ENCODE measurements around the gene VSIG1. TPM values are rescaled to one million over a fixed set of nuclear protein-coding genes. Genes with fewer than 3 reads are reported as not detected.

The VSIG1 gene
- total RNA-seq, 1 experiment from 2014 or later = 1.5 TPM

DNA sequence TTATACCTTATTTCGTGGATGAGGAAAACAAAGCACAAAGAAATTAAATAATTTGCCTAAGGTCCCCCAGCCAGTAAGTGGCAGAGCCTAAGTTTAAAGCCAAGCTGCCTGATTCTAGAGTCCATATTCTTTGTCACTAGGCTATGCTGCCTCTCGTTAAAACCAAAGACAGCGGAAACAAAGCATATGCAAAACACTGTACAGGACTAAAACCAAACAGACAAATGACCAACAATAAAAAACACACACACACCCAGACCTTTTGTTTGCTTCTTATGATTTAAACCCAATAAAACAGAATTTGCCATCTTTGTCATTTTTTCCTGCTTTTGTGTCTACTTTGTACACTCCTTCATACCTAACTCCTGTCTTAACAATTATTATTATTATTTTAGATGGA is 10.1 kb upstream of the VSIG1 start:
- H4K91ac ChIP-seq (ENCODE audit: insufficient read length, low read depth, low read length) = no peak overlapping the region
- Mint-ChIP-seq H3K4me3 (no peak overlapping the region), H3K36me3 (ENCODE audit: insufficient read depth in 1 of 3, low read depth in 3 of 3) (no peaks in the 10 kb centered on the region), H3K27ac (no peak overlapping the region), H3K9me3 (peaks cover 0 to 14% of the 10 kb centered on the region in 2 experiments; a peak in 2 of 5 replicates), H3K27me3 (ENCODE audit: low read depth) (no peaks in the 10 kb centered on the region; the same call in 1 of the 2 replicates), H3K4me1 (peaks cover 5 to 6% of the 10 kb centered on the region in 2 experiments)
- no peak overlapping the region for H2BK120ac ChIP-seq (ENCODE audit: low read depth, low read length, poor library complexity, severe bottlenecking)
- TF ChIP-seq, protein P1, sequence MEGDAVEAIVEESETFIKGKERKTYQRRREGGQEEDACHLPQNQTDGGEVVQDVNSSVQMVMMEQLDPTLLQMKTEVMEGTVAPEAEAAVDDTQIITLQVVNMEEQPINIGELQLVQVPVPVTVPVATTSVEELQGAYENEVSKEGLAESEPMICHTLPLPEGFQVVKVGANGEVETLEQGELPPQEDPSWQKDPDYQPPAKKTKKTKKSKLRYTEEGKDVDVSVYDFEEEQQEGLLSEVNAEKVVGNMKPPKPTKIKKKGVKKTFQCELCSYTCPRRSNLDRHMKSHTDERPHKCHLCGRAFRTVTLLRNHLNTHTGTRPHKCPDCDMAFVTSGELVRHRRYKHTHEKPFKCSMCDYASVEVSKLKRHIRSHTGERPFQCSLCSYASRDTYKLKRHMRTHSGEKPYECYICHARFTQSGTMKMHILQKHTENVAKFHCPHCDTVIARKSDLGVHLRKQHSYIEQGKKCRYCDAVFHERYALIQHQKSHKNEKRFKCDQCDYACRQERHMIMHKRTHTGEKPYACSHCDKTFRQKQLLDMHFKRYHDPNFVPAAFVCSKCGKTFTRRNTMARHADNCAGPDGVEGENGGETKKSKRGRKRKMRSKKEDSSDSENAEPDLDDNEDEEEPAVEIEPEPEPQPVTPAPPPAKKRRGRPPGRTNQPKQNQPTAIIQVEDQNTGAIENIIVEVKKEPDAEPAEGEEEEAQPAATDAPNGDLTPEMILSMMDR (conservative IDR thresholded peaks at IDR 0.05) = no peak
- no peaks in the 10 kb centered on the region for H4K20me1 ChIP-seq (ENCODE audit: control insufficient read depth, insufficient read depth, insufficient read length)
- no peak overlapping the region for H2BK15ac ChIP-seq (ENCODE audit: low read depth, low read length)
- H3K4me2 ChIP-seq (ENCODE audit: insufficient read depth, insufficient read length, low read length) = no peak overlapping the region
- no peak overlapping the region for H3K9ac ChIP-seq (ENCODE audit: extremely low read depth, insufficient read length, low read length)
- no peak overlapping the region for H4K8ac ChIP-seq (replicated peaks; ENCODE audit: insufficient read length, low read depth, low read length)
- H2AFZ ChIP-seq (ENCODE audit: low read length) = no peak overlapping the region
- H3K27me3 ChIP-seq (ENCODE audit: insufficient read depth, low read length) = no peaks in the 10 kb centered on the region
- H3K56ac ChIP-seq (ENCODE audit: insufficient read length, low read depth, low read length) = no peak overlapping the region
- no peaks in the 10 kb centered on the region for H3K79me2 ChIP-seq (ENCODE audit: insufficient read depth, low read length)
- H2BK20ac ChIP-seq (ENCODE audit: low read depth, low read length, poor library complexity, severe bottlenecking) = no peak overlapping the region
- no peak overlapping the region for H3K23ac ChIP-seq (ENCODE audit: insufficient read length, low read depth, low read length)
- H3K79me1 ChIP-seq (ENCODE audit: insufficient read depth, low read depth, low read length, poor library complexity, severe bottlenecking) = no peaks in the 10 kb centered on the region
- no peak overlapping the region for H3K27ac ChIP-seq (ENCODE audit: insufficient read length, low read depth, low read length)
- no peak overlapping the region for H2BK12ac ChIP-seq (ENCODE audit: insufficient read length, low read depth, low read length)
- H3K9me3 ChIP-seq (ENCODE audit: control insufficient read depth, low read depth, low read length) = no peaks in the 10 kb centered on the region
- H2AK5ac ChIP-seq (ENCODE audit: insufficient read length, low read length) = no peak overlapping the region
- no CpG with 5 or more reads among the region's 3 CpGs for WGBS (ENCODE audit: extremely low coverage, insufficient read length, low lambda C conversion rate)
- H3T11ph ChIP-seq (ENCODE audit: low read length) = no peak overlapping the region
- H2BK5ac ChIP-seq (ENCODE audit: insufficient read length, low read length) = no peak overlapping the region
- H3K4me1 ChIP-seq (ENCODE audit: insufficient read depth, low read length) = peaks cover 4% of the 10 kb centered on the region; the same call in 1 of the 2 replicates
- no peaks in the 10 kb centered on the region for H3K23me2 ChIP-seq (ENCODE audit: insufficient read length, low read depth, low read length, poor library complexity, severe bottlenecking)
- no peak overlapping the region for H3K14ac ChIP-seq (ENCODE audit: insufficient read depth, low read length)
- no peak for DNase-seq
- no peak overlapping the region for H4K5ac ChIP-seq (ENCODE audit: insufficient read length, low read depth, low read length)
- no peak overlapping the region for H3K4ac ChIP-seq (ENCODE audit: low read depth, low read length)
- H3K18ac ChIP-seq (ENCODE audit: insufficient read length, low read depth, low read length) = no peak overlapping the region
